Central memory CD8-positive, alpha-beta T cell (primary cell): ENCODE data around the gene VDAC2.
"Not testable (repeated sequence)": the region's sequence is repeated elsewhere in the genome, so short reads cannot be mapped to it uniquely, and the experiment has no call there.

Source experiments
- ATAC-seq: fragments of 150-1000 bp; cut with Tn5 transposase; replicated peaks from 2 replicates; pipeline ENCODE4 v1.10.0; 2022; ENCODE audit warnings: mild to moderate bottlenecking, moderate FRiP score, moderate number of reproducible peaks; ENCODE audit not compliant: poor library complexity, severe bottlenecking; ENCODE audit errors: extremely low read depth
- DNase-seq, 2 donors: peaks; one replicate each; pipeline ENCODE4 v3.0.0; 2021; ENCODE audit warnings: low spot score in 2 of 2
- H3K27ac Mint-ChIP-seq: one replicate; pipeline ENCODE4 v1.8.0; 2022; ENCODE audit warnings: low read depth, mild to moderate bottlenecking, moderate library complexity, mixed read lengths
- H3K27me3 Mint-ChIP-seq: one replicate; pipeline ENCODE4 v1.8.0; 2022; ENCODE audit warnings: mixed read lengths
- H3K36me3 Mint-ChIP-seq: one replicate; pipeline ENCODE4 v1.8.0; 2022; ENCODE audit warnings: mild to moderate bottlenecking, moderate library complexity, mixed read lengths; ENCODE audit not compliant: insufficient read depth
- H3K4me1 Mint-ChIP-seq: one replicate; pipeline ENCODE4 v1.8.0; 2022; ENCODE audit warnings: mixed read lengths
- H3K4me3 Mint-ChIP-seq: one replicate; pipeline ENCODE4 v1.8.0; 2022; ENCODE audit warnings: mild to moderate bottlenecking, moderate library complexity, mixed read lengths
- H3K9me3 Mint-ChIP-seq: one replicate; pipeline ENCODE4 v1.8.0; 2022; ENCODE audit warnings: mixed read lengths

The VDAC2 gene

GRCh38 chr10:75187961-75188426 lies 22.6 kb upstream of the VDAC2 start:
- DNase-seq: peak; percentile 47 to 69
- no peak overlapping the region for H3K4me3 Mint-ChIP-seq
- H3K4me1 Mint-ChIP-seq: peaks cover 5% of the 10 kb centered on the region
- H3K27ac Mint-ChIP-seq: peak overlapping the region; percentile 51
- H3K9me3 Mint-ChIP-seq: no peaks in the 10 kb centered on the region
- no peaks in the 10 kb centered on the region for H3K27me3 Mint-ChIP-seq
- peaks cover 3% of the 10 kb centered on the region for H3K36me3 Mint-ChIP-seq
- ATAC-seq: peak; percentile 97

- not testable (repeated sequence) for ATAC-seq, H3K27me3 Mint-ChIP-seq, H3K4me3 Mint-ChIP-seq, H3K9me3 Mint-ChIP-seq, H3K36me3 Mint-ChIP-seq, DNase-seq, H3K4me1 Mint-ChIP-seq
- peak overlapping the region; percentile 51 for H3K27ac Mint-ChIP-seq
Observed at GRCh38 chr10:75188522-75188921, 22.1 kb upstream of the VDAC2 start.

GRCh38 chr10:75189266-75190096 lies 21.1 kb upstream of the VDAC2 start:
- no peaks in the 10 kb centered on the region for H3K27me3 Mint-ChIP-seq
- H3K36me3 Mint-ChIP-seq: peaks cover 4% of the 10 kb centered on the region
- H3K4me3 Mint-ChIP-seq: no peak overlapping the region
- no peaks in the 10 kb centered on the region for H3K9me3 Mint-ChIP-seq
- no peak overlapping the region for H3K27ac Mint-ChIP-seq
- peaks cover 5% of the 10 kb centered on the region for H3K4me1 Mint-ChIP-seq
- DNase-seq: no peak
- no peak for ATAC-seq

- no peaks in the 10 kb centered on the region for H3K9me3 Mint-ChIP-seq
- DNase-seq (no peak), ATAC-seq (no peak)
- H3K4me3 Mint-ChIP-seq: no peak overlapping the region
- H3K27ac Mint-ChIP-seq: no peak overlapping the region
- no peaks in the 10 kb centered on the region for H3K27me3 Mint-ChIP-seq
- peaks cover 5% of the 10 kb centered on the region for H3K4me1 Mint-ChIP-seq
- peaks cover 4% of the 10 kb centered on the region for H3K36me3 Mint-ChIP-seq
Observed at GRCh38 chr10:75191821-75192568, 18.6 kb upstream of the VDAC2 start.

- not testable (repeated sequence) for H3K4me3 Mint-ChIP-seq, H3K4me1 Mint-ChIP-seq, DNase-seq, H3K36me3 Mint-ChIP-seq, H3K9me3 Mint-ChIP-seq, H3K27me3 Mint-ChIP-seq, ATAC-seq, H3K27ac Mint-ChIP-seq
Observed at GRCh38 chr10:75194625-75195024, 16.0 kb upstream of the VDAC2 start.

GRCh38 chr10:75195035-75195763 lies 15.4 kb upstream of the VDAC2 start:
- ATAC-seq (no peak), DNase-seq (no peak)
- H3K4me3 Mint-ChIP-seq: no peak overlapping the region
- H3K9me3 Mint-ChIP-seq: no peaks in the 10 kb centered on the region
- no peaks in the 10 kb centered on the region for H3K27me3 Mint-ChIP-seq
- H3K27ac Mint-ChIP-seq: peak overlapping the region; percentile 59
- H3K4me1 Mint-ChIP-seq: no peaks in the 10 kb centered on the region
- peaks cover 4% of the 10 kb centered on the region for H3K36me3 Mint-ChIP-seq

- DNase-seq (no peak), ATAC-seq (no peak)
- no peak overlapping the region for H3K4me3 Mint-ChIP-seq
- no peaks in the 10 kb centered on the region for H3K9me3 Mint-ChIP-seq
- peaks cover 2% of the 10 kb centered on the region for H3K36me3 Mint-ChIP-seq
- no peaks in the 10 kb centered on the region for H3K4me1 Mint-ChIP-seq
- no peaks in the 10 kb centered on the region for H3K27me3 Mint-ChIP-seq
- H3K27ac Mint-ChIP-seq: no peak overlapping the region
Observed at GRCh38 chr10:75197066-75197465, 13.5 kb upstream of the VDAC2 start.

GRCh38 chr10:75197906-75198305 lies 12.7 kb upstream of the VDAC2 start:
- Mint-ChIP-seq H3K36me3 (peaks cover 2% of the 10 kb centered on the region), H3K27me3 (no peaks in the 10 kb centered on the region), H3K27ac (no peak overlapping the region), H3K4me1 (no peaks in the 10 kb centered on the region), H3K9me3 (no peaks in the 10 kb centered on the region), H3K4me3 (no peak overlapping the region)
- ATAC-seq (no peak), DNase-seq (no peak)

GRCh38 chr10:75199949-75200348 lies 10.6 kb upstream of the VDAC2 start:
- not testable (repeated sequence) for H3K36me3 Mint-ChIP-seq, H3K4me1 Mint-ChIP-seq, ATAC-seq, H3K9me3 Mint-ChIP-seq, DNase-seq, H3K4me3 Mint-ChIP-seq, H3K27me3 Mint-ChIP-seq, H3K27ac Mint-ChIP-seq

GRCh38 chr10:75201793-75202307 lies 8.7 kb upstream of the VDAC2 start:
- ATAC-seq (no peak), DNase-seq (no peak)
- Mint-ChIP-seq H3K27me3 (no peaks in the 10 kb centered on the region), H3K4me3 (no peak overlapping the region), H3K9me3 (no peaks in the 10 kb centered on the region), H3K36me3 (no peaks in the 10 kb centered on the region), H3K27ac (peak overlapping the region; percentile 11), H3K4me1 (no peaks in the 10 kb centered on the region)

GRCh38 chr10:75202321-75203045 lies 8.1 kb upstream of the VDAC2 start:
- H3K4me1 Mint-ChIP-seq: no peaks in the 10 kb centered on the region
- H3K27me3 Mint-ChIP-seq: no peaks in the 10 kb centered on the region
- H3K4me3 Mint-ChIP-seq: no peak overlapping the region
- no peaks in the 10 kb centered on the region for H3K9me3 Mint-ChIP-seq
- H3K27ac Mint-ChIP-seq: no peak overlapping the region
- DNase-seq (no peak), ATAC-seq (no peak)
- H3K36me3 Mint-ChIP-seq: no peaks in the 10 kb centered on the region

GRCh38 chr10:75203046-75203620 lies 7.5 kb upstream of the VDAC2 start:
- ATAC-seq, H3K4me3 Mint-ChIP-seq, H3K27me3 Mint-ChIP-seq, H3K9me3 Mint-ChIP-seq, H3K4me1 Mint-ChIP-seq, DNase-seq, H3K36me3 Mint-ChIP-seq, H3K27ac Mint-ChIP-seq: not testable (repeated sequence)
